ENCODE data around the gene CALY. TPM values are rescaled to one million over a fixed set of nuclear protein-coding genes. Genes with fewer than 3 reads are reported as not detected.

The CALY gene
- polyA plus RNA-seq, 1 of the 3 experiments (the other 2 are of a cell fraction): 3.3 TPM

GRCh38 chr10:133283931-133284330 is 52.8 kb downstream of the CALY start:
- Histone ChIP-seq H3K36me3 (replicated peaks in 1 of 2; ENCODE audit: control insufficient read depth in 1 of 2, insufficient read depth in 2 of 2, low read length in 1 of 2) (peaks cover 10 to 85% of the 10 kb centered on the region in 2 experiments), H2AFZ (ENCODE audit: low read depth) (no peak overlapping the region), H3K27me3 (ENCODE audit: insufficient read depth) (no peaks in the 10 kb centered on the region), H3K9me3 (no peaks in the 10 kb centered on the region), H3K79me2 (ENCODE audit: insufficient read depth) (no peaks in the 10 kb centered on the region), H3K27ac (ENCODE audit: low read depth in 2 of 2, low read length in 1 of 2) (no peak overlapping the region), H3K4me1 (ENCODE audit: control insufficient read depth in 1 of 2, insufficient read depth in 2 of 2, low read depth in 1 of 2, low read length in 1 of 2) (no peaks in the 10 kb centered on the region), H3K4me3 (ENCODE audit: low read depth in 2 of 2, low read length in 1 of 2) (no peak overlapping the region), H3K4me2 (no peak overlapping the region), H3F3A (replicated peaks; ENCODE audit: insufficient read depth) (no peaks in the 10 kb centered on the region), H3K9me2 (no peaks in the 10 kb centered on the region), H3K9ac (no peak overlapping the region), H4K20me1 (ENCODE audit: insufficient read depth) (no peaks in the 10 kb centered on the region)
- DNase-seq: no peak
- ChIA-PET CTCF (interaction anchor here (1.3 to 1.4 kb wide), 2 partner anchors 9 to 24 kb away, joined by 4 to 5 read pairs; no protein-coding TSS in a partner anchor), POLR2A (no interaction called here)
- TF ChIP-seq FOXM1 (IDR thresholded peaks at IDR 0.05; ENCODE audit: low read depth): no peak
- TF ChIP-seq NRF1 (IDR thresholded peaks at IDR 0.05; ENCODE audit: low read depth, low read length): no peak
- no peak for TF ChIP-seq FOXJ3 (CRISPR knock-in tag; IDR thresholded peaks at IDR 0.05)
- TF ChIP-seq NFIC (IDR thresholded peaks at IDR 0.05; ENCODE audit: borderline replicate concordance): no peak
- no peak for TF ChIP-seq SMC3 (IDR thresholded peaks at IDR 0.05; ENCODE audit: low read depth, low read length)
- TF ChIP-seq CHD2 (IDR thresholded peaks at IDR 0.05; ENCODE audit: low read length, partially characterized antibody): no peak
- no peak for TF ChIP-seq SIN3A (IDR thresholded peaks at IDR 0.05; ENCODE audit: borderline replicate concordance, low read depth, low read length)
- TF ChIP-seq ELF1 (IDR thresholded peaks at IDR 0.05): no peak
- no peak for TF ChIP-seq MXI1 (IDR thresholded peaks at IDR 0.05; ENCODE audit: low read depth, low read length)
- no peak for TF ChIP-seq JUND (IDR thresholded peaks at IDR 0.05)
- no peak for TF ChIP-seq TCF12 (IDR thresholded peaks at IDR 0.05)
- no peak for TF ChIP-seq CTCF (IDR thresholded peaks at IDR 0.05)
- TF ChIP-seq MEF2A (IDR thresholded peaks at IDR 0.05; ENCODE audit: borderline replicate concordance, low read depth): no peak
- no peak for TF ChIP-seq REST (IDR thresholded peaks at IDR 0.05; ENCODE audit: low read depth, low read length)
- TF ChIP-seq GATA2 (CRISPR knock-in tag; IDR thresholded peaks at IDR 0.05): no peak
- no peak for TF ChIP-seq EP300 (IDR thresholded peaks at IDR 0.05; ENCODE audit: borderline replicate concordance in 1 of 2, low read depth in 1 of 2, low read length in 1 of 2)
- no peak for TF ChIP-seq PBX3 (IDR thresholded peaks at IDR 0.05)
- TF ChIP-seq TEAD4 (IDR thresholded peaks at IDR 0.05; ENCODE audit: borderline replicate concordance, insufficient read depth): no peak
- 98% methylated on average over 22 of the region's 24 CpGs for WGBS (ENCODE audit: low lambda C conversion rate)

Measured in SK-N-SH (cell line).